DMS53 (cell line): ENCODE data around the gene EEF1AKMT1.
"Not testable (repeated sequence)": the region's sequence is repeated elsewhere in the genome, so short reads cannot be mapped to it uniquely, and the experiment has no call there.

Experiments
- DNase-seq: peaks from one replicate; lab custom pipeline; 2025; lab: John Stamatoyannopoulos, UW

EEF1AKMT1 gene

GRCh38 chr13:20699715-20700114 lies 74.0 kb downstream of the EEF1AKMT1 start:
- no peak for DNase-seq

- DNase-seq: no peak
Measured at GRCh38 chr13:20696073-20696472, 77.7 kb downstream of the EEF1AKMT1 start.

- DNase-seq: no peak
Measured at GRCh38 chr13:20691616-20692015, 82.1 kb downstream of the EEF1AKMT1 start.

- DNase-seq: no peak
Measured at GRCh38 chr13:20689291-20689690, 84.5 kb downstream of the EEF1AKMT1 start.

GRCh38 chr13:20686863-20687579 lies 86.7 kb downstream of the EEF1AKMT1 start:
- no peak for DNase-seq

GRCh38 chr13:20686167-20686566 lies 87.6 kb downstream of the EEF1AKMT1 start:
- no peak for DNase-seq

- DNase-seq: no peak
Measured at GRCh38 chr13:20685092-20685491, 88.7 kb downstream of the EEF1AKMT1 start.

- no peak for DNase-seq
Measured at GRCh38 chr13:20684546-20684945, 89.2 kb downstream of the EEF1AKMT1 start.

GRCh38 chr13:20684041-20684440 lies 89.7 kb downstream of the EEF1AKMT1 start:
- DNase-seq: no peak

- no peak for DNase-seq
Measured at GRCh38 chr13:20682061-20682460, 91.7 kb downstream of the EEF1AKMT1 start.

GRCh38 chr13:20681481-20681880 lies 92.3 kb downstream of the EEF1AKMT1 start:
- not testable (repeated sequence) for DNase-seq

- DNase-seq: no peak
Measured at GRCh38 chr13:20680416-20681080, 93.2 kb downstream of the EEF1AKMT1 start.

- no peak for DNase-seq
Measured at GRCh38 chr13:20679879-20680278, 93.9 kb downstream of the EEF1AKMT1 start.
